H9 (cell line): ENCODE results near the gene SLC4A9. TPM values are rescaled to one million over a fixed set of nuclear protein-coding genes. Genes with fewer than 3 reads are reported as not detected.

Experiments used
- DNase-seq: peaks from one replicate; pipeline ENCODE4 v3.0.0-alpha.2; 2017
- H2AFZ ChIP-seq: one replicate; pipeline ENCODE4 v1.6.1; 2013; ENCODE audit warnings: mild to moderate bottlenecking, low read length, control low read depth, moderate library complexity
- H2AK5ac ChIP-seq: 2 replicates; pipeline ENCODE4 v1.6.1; 2013; ENCODE audit warnings: low read length, control low read depth, mixed read lengths; ENCODE audit not compliant: insufficient read length
- H2BK120ac ChIP-seq: one replicate; pipeline ENCODE4 v1.6.1; 2013; ENCODE audit warnings: low read depth, mild to moderate bottlenecking, low read length, control low read depth, inconsistent platforms; ENCODE audit not compliant: poor library complexity, severe bottlenecking
- H2BK12ac ChIP-seq: 2 replicates; pipeline ENCODE4 v1.6.1; 2013; ENCODE audit warnings: low read length, control low read depth, mixed read lengths, low read depth; ENCODE audit not compliant: insufficient read length
- H2BK15ac ChIP-seq: 2 replicates; pipeline ENCODE4 v1.6.1; 2013; ENCODE audit warnings: low read depth, low read length, control low read depth
- H2BK20ac ChIP-seq: one replicate; pipeline ENCODE4 v1.6.1; 2013; ENCODE audit warnings: low read depth, mild to moderate bottlenecking, low read length, control low read depth, inconsistent platforms; ENCODE audit not compliant: poor library complexity, severe bottlenecking
- H2BK5ac ChIP-seq: 2 replicates; pipeline ENCODE4 v1.6.1; 2013; ENCODE audit warnings: low read length, control low read depth, mixed read lengths; ENCODE audit not compliant: insufficient read length
- H3K14ac ChIP-seq: 2 replicates; pipeline ENCODE4 v1.6.1; 2013; ENCODE audit warnings: low read length, control low read depth; ENCODE audit not compliant: insufficient read depth
- H3K18ac ChIP-seq: 2 replicates; pipeline ENCODE4 v1.6.1; 2013; ENCODE audit warnings: low read depth, mild to moderate bottlenecking, mixed read lengths, low read length, control low read depth; ENCODE audit not compliant: insufficient read length
- H3K23ac ChIP-seq: 2 replicates; pipeline ENCODE4 v1.6.1; 2013; ENCODE audit warnings: low read length, control low read depth, mixed read lengths, low read depth; ENCODE audit not compliant: insufficient read length
- H3K23me2 ChIP-seq: 2 replicates; pipeline ENCODE4 v1.6.1; 2013; ENCODE audit warnings: low read depth, mild to moderate bottlenecking, mixed read lengths, low read length, control low read depth; ENCODE audit not compliant: insufficient read length, poor library complexity, severe bottlenecking
- H3K27ac ChIP-seq: 2 replicates; pipeline ENCODE4 v1.5.1; 2013; ENCODE audit warnings: low read length, control low read depth, mixed read lengths, low read depth; ENCODE audit not compliant: insufficient read length
- H3K27me3 ChIP-seq: 2 replicates; pipeline ENCODE4 v1.6.1; 2013; ENCODE audit warnings: low read length, control low read depth, inconsistent platforms; ENCODE audit not compliant: insufficient read depth
- H3K4ac ChIP-seq: 2 replicates; pipeline ENCODE4 v1.6.1; 2013; ENCODE audit warnings: low read depth, mild to moderate bottlenecking, control low read depth, inconsistent platforms, low read length, moderate library complexity
- H3K4me1 ChIP-seq: 2 replicates; pipeline ENCODE4 v1.6.1; 2013; ENCODE audit warnings: low read length, control low read depth, inconsistent platforms; ENCODE audit not compliant: insufficient read depth
- H3K4me2 ChIP-seq: 2 replicates; pipeline ENCODE4 v1.6.1; 2013; ENCODE audit warnings: low read length, control low read depth, mixed read lengths; ENCODE audit not compliant: insufficient read length, insufficient read depth
- H3K56ac ChIP-seq: 2 replicates; pipeline ENCODE4 v1.6.1; 2013; ENCODE audit warnings: low read depth, mild to moderate bottlenecking, mixed read lengths, low read length, control low read depth; ENCODE audit not compliant: insufficient read length
- H3K79me1 ChIP-seq: 2 replicates; pipeline ENCODE4 v1.6.1; 2013; ENCODE audit warnings: low read depth, mild to moderate bottlenecking, moderate library complexity, low read length, control low read depth, inconsistent platforms; ENCODE audit not compliant: insufficient read depth, poor library complexity, severe bottlenecking
- H3K79me2 ChIP-seq: 2 replicates; pipeline ENCODE4 v1.6.1; 2013; ENCODE audit warnings: low read length, control low read depth, inconsistent platforms; ENCODE audit not compliant: insufficient read depth
- H3K9ac ChIP-seq: 2 replicates; pipeline ENCODE4 v1.6.1; 2013; ENCODE audit warnings: low read length, control low read depth, mixed read lengths; ENCODE audit not compliant: insufficient read length; ENCODE audit errors: extremely low read depth
- H3K9me3 ChIP-seq: one replicate; pipeline ENCODE4 v1.6.1; 2013; ENCODE audit warnings: low read depth, low read length, inconsistent platforms; ENCODE audit not compliant: control insufficient read depth
- H3T11ph ChIP-seq: one replicate; pipeline ENCODE4 v1.6.1; 2013; ENCODE audit warnings: mild to moderate bottlenecking, low read length, control low read depth, inconsistent platforms
- H4K20me1 ChIP-seq: one replicate; pipeline ENCODE4 v1.6.1; 2013; ENCODE audit not compliant: control insufficient read depth, insufficient read length, insufficient read depth
- H4K5ac ChIP-seq: 2 replicates; pipeline ENCODE4 v1.6.1; 2013; ENCODE audit warnings: low read depth, mild to moderate bottlenecking, mixed read lengths, low read length, control low read depth; ENCODE audit not compliant: insufficient read length
- H4K8ac ChIP-seq: replicated peaks from 2 replicates; pipeline ENCODE4 v1.6.1; 2013; ENCODE audit warnings: low read length, control low read depth, mixed read lengths, low read depth; ENCODE audit not compliant: insufficient read length
- H4K91ac ChIP-seq: 2 replicates; pipeline ENCODE4 v1.6.1; 2013; ENCODE audit warnings: low read depth, mild to moderate bottlenecking, moderate library complexity, mixed read lengths, low read length, control low read depth; ENCODE audit not compliant: insufficient read length
- H3K27ac Mint-ChIP-seq, 3 experiments: 2 replicates in 2 of 3; 3 replicates in 1 of 3; pipeline ENCODE4 v1.8.0; 2020 to 2021; ENCODE audit warnings: mixed read lengths in 3 of 3, mild to moderate bottlenecking in 1 of 3, moderate library complexity in 1 of 3
- H3K27me3 Mint-ChIP-seq: 2 replicates; pipeline ENCODE4 v1.8.0; 2021; ENCODE audit warnings: low read depth, mild to moderate bottlenecking, moderate library complexity, mixed read lengths
- H3K36me3 Mint-ChIP-seq, 3 experiments: 2 replicates in 2 of 3; 3 replicates in 1 of 3; pipeline ENCODE4 v1.8.0; 2020 to 2021; ENCODE audit warnings: low read depth in 3 of 3, mixed read lengths in 3 of 3; ENCODE audit not compliant: insufficient read depth in 1 of 3
- H3K4me1 Mint-ChIP-seq, 2 experiments: 2 replicates each; pipeline ENCODE4 v1.8.0; 2020; ENCODE audit warnings: mixed read lengths in 2 of 2
- H3K4me3 Mint-ChIP-seq, 2 experiments: 2 replicates in 1 of 2; 3 replicates in 1 of 2; pipeline ENCODE4 v1.8.0; 2020 to 2021; ENCODE audit warnings: mild to moderate bottlenecking in 2 of 2, mixed read lengths in 2 of 2, moderate library complexity in 1 of 2
- H3K9me3 Mint-ChIP-seq, 2 experiments: 2 replicates in 1 of 2; 3 replicates in 1 of 2; pipeline ENCODE4 v1.8.0; 2020; ENCODE audit warnings: mild to moderate bottlenecking in 2 of 2, mixed read lengths in 2 of 2, moderate library complexity in 1 of 2
- CTCF ChIP-seq: fragments of 200-600 bp; sonication (generic); conservative IDR thresholded peaks from 3 replicates; pipeline ENCODE4 v1.8.0; 2021; ENCODE audit warnings: antibody characterized with exemption, mild to moderate bottlenecking
- WGBS: extraction: QIAGEN DNeasy Blood & Tissue Kit; methylation state at CpG from one replicate; pipeline ENCODE4 v1.1.7; 2013; ENCODE audit warnings: missing lambda C conversion rate, low lambda C conversion rate, mixed read lengths; ENCODE audit not compliant: insufficient read length; ENCODE audit errors: extremely low coverage; 5-methylcytosine and 5-hydroxymethylcytosine counted together
- total RNA-seq: library from RNA; stranded (reverse); gene quantifications from 2 replicates; pipeline ENCODE4 v1.2.1, GENCODE V29; 2021

SLC4A9 gene
- total RNA-seq, 1 experiment from 2014 or later: 0.07 TPM

DNA sequence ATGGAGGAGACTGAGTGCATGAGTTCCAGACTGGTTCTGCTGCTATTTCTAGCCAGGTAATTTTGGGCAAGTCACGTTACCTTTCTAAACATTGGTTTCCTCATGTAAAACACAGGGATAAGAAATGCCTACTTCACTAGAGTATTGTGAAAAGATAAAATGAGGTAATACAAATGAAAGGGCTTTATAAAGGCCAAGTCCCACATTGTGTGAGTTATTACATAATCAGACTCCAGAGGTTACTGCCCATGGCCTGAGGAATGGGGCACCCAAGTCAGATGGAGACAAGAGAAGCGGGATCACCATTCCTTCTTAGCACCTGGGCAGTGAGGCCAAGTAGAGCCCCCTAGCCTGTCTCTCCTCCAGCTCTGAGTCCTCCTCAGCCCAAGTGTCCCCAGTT lies 21.1 kb upstream of the SLC4A9 start:
- Histone ChIP-seq H3K4ac (no peak overlapping the region), H3K79me2 (no peaks in the 10 kb centered on the region), H4K8ac (no peak overlapping the region), H3K18ac (no peak overlapping the region), H2AK5ac (no peak overlapping the region), H3K4me2 (no peak overlapping the region), H3K9ac (no peak overlapping the region), H2AFZ (no peak overlapping the region), H2BK12ac (no peak overlapping the region), H4K5ac (no peak overlapping the region), H2BK15ac (no peak overlapping the region), H4K20me1 (no peaks in the 10 kb centered on the region), H3K27ac (no peak overlapping the region), H3K23ac (no peak overlapping the region), H3K4me1 (no peaks in the 10 kb centered on the region; the same call in 1 of the 2 replicates), H3K79me1 (no peaks in the 10 kb centered on the region), H3K14ac (no peak overlapping the region), H3T11ph (no peak overlapping the region), H2BK5ac (no peak overlapping the region), H2BK120ac (no peak overlapping the region), H4K91ac (no peak overlapping the region), H2BK20ac (no peak overlapping the region), H3K27me3 (no peaks in the 10 kb centered on the region), H3K23me2 (no peaks in the 10 kb centered on the region), H3K56ac (no peak overlapping the region), H3K9me3 (no peaks in the 10 kb centered on the region)
- H3K36me3 Mint-ChIP-seq: peaks cover 0 to 9% (median 0%) of the 10 kb centered on the region in 3 experiments; a peak in 4 of 7 replicates
- no CpG with 5 or more reads among the region's 2 CpGs for WGBS
- TF ChIP-seq CTCF: no peak
- H3K4me1 Mint-ChIP-seq: peaks cover 0 to 2% of the 10 kb centered on the region in 2 experiments; a peak in 1 of 4 replicates
- no peak for DNase-seq
- no peaks in the 10 kb centered on the region for H3K27me3 Mint-ChIP-seq
- H3K9me3 Mint-ChIP-seq: no peaks in the 10 kb centered on the region
- H3K4me3 Mint-ChIP-seq: no peak overlapping the region
- no peak overlapping the region for H3K27ac Mint-ChIP-seq
